Endodermal cell (in vitro differentiated cells): ENCODE results near the gene SLC6A18. TPM values are rescaled to one million over a fixed set of nuclear protein-coding genes. Genes with fewer than 3 reads are reported as not detected.

Experiments used
- DNase-seq: peaks from one replicate; pipeline ENCODE4 v3.0.0-alpha.2; 2017
- H3K27ac ChIP-seq: 2 replicates; pipeline ENCODE4 v1.5.1; 2013; ENCODE audit warnings: mild to moderate bottlenecking, low read depth, low read length, moderate library complexity
- H3K27me3 ChIP-seq: 2 replicates; pipeline ENCODE4 v1.6.1; 2013; ENCODE audit warnings: mild to moderate bottlenecking, low read length, moderate library complexity; ENCODE audit not compliant: insufficient read depth, control insufficient read depth, poor library complexity, severe bottlenecking
- H3K36me3 ChIP-seq: 2 replicates; pipeline ENCODE4 v1.7.0; 2013; ENCODE audit warnings: mild to moderate bottlenecking, low read length, moderate library complexity; ENCODE audit not compliant: control insufficient read depth, insufficient read depth
- H3K4me1 ChIP-seq: one replicate; pipeline ENCODE4 v1.7.0; 2013; ENCODE audit warnings: low read length; ENCODE audit not compliant: control insufficient read depth, insufficient read depth
- H3K4me3 ChIP-seq: 2 replicates; pipeline ENCODE4 v1.5.1; 2013; ENCODE audit warnings: mild to moderate bottlenecking, low read length, moderate library complexity
- H3K9ac ChIP-seq: 2 replicates; pipeline ENCODE4 v1.6.1; 2013; ENCODE audit warnings: mild to moderate bottlenecking, low read length, moderate library complexity; ENCODE audit not compliant: poor library complexity, severe bottlenecking; ENCODE audit errors: extremely low read depth
- H3K9me3 ChIP-seq: 2 replicates; pipeline ENCODE4 v1.6.1; 2013; ENCODE audit warnings: mild to moderate bottlenecking, low read length, moderate library complexity; ENCODE audit not compliant: control insufficient read depth
- H3K27ac Mint-ChIP-seq: 2 replicates; pipeline ENCODE4 v1.8.0; 2020; ENCODE audit warnings: mixed read lengths
- H3K27me3 Mint-ChIP-seq: 2 replicates; pipeline ENCODE4 v1.8.0; 2021; ENCODE audit warnings: mild to moderate bottlenecking, mixed read lengths; ENCODE audit not compliant: insufficient read depth
- H3K36me3 Mint-ChIP-seq: 2 replicates; pipeline ENCODE4 v1.8.0; 2020; ENCODE audit warnings: low read depth, mixed read lengths
- H3K4me1 Mint-ChIP-seq: 2 replicates; pipeline ENCODE4 v1.8.0; 2020; ENCODE audit warnings: mixed read lengths
- H3K4me3 Mint-ChIP-seq: 2 replicates; pipeline ENCODE4 v1.8.0; 2020; ENCODE audit warnings: mild to moderate bottlenecking, moderate library complexity, mixed read lengths
- H3K9me3 Mint-ChIP-seq: 2 replicates; pipeline ENCODE4 v1.8.0; 2020; ENCODE audit warnings: mild to moderate bottlenecking, mixed read lengths
- CTCF ChIP-seq: fragments of 200-600 bp; sonication (generic); conservative IDR thresholded peaks from 2 replicates; pipeline ENCODE4 v1.5.0; 2021; ENCODE audit warnings: antibody characterized with exemption, mild to moderate bottlenecking
- WGBS, 2 experiments: methylation state at CpG; one replicate each; pipeline versions ENCODE4 v1.1.5 to v1.1.7; 2013; ENCODE audit warnings: missing lambda C conversion rate in 2 of 2, mixed read lengths in 1 of 2; ENCODE audit not compliant: insufficient coverage in 1 of 2, insufficient read length in 1 of 2; 5-methylcytosine and 5-hydroxymethylcytosine counted together
- total RNA-seq, 2 donors: library from RNA; stranded (reverse); fragmentation: NEBNext Ultra II Directional in 1 of 2; extraction: Animal tissue kit (Norgen Biotek cat#: 25700) in 1 of 2; gene quantifications; 2 replicates in 1 of 2; 3 replicates in 1 of 2; pipeline ENCODE4 v1.2.1, GENCODE V29; 2021

The SLC6A18 gene
- total RNA-seq, 2 donors from 2014 or later: not detected

GRCh38 chr5:1190837-1191239 lies 34.3 kb upstream of the SLC6A18 start:
- no peaks in the 10 kb centered on the region for H3K9me3 ChIP-seq
- H3K36me3 ChIP-seq: no peaks in the 10 kb centered on the region
- H3K27me3 ChIP-seq: peaks cover 17% of the 10 kb centered on the region
- H3K4me3 ChIP-seq: no peak overlapping the region
- Mint-ChIP-seq H3K4me3 (no peak overlapping the region), H3K27me3 (peaks cover 6% of the 10 kb centered on the region), H3K9me3 (no peaks in the 10 kb centered on the region), H3K36me3 (no peaks in the 10 kb centered on the region), H3K4me1 (peaks cover 7% of the 10 kb centered on the region), H3K27ac (no peak overlapping the region)
- no peak for DNase-seq
- TF ChIP-seq CTCF: no peak
- no peak overlapping the region for H3K9ac ChIP-seq
- H3K27ac ChIP-seq: no peak overlapping the region
- peaks cover 10% of the 10 kb centered on the region for H3K4me1 ChIP-seq
- WGBS, 2 experiments: 72 to 75% methylated on average over 6 of the region's 6 CpGs

GRCh38 chr5:1192971-1193590 lies 32.1 kb upstream of the SLC6A18 start:
- peaks cover 18% of the 10 kb centered on the region for H3K27me3 ChIP-seq
- H3K27ac ChIP-seq: no peak overlapping the region
- peaks cover 8% of the 10 kb centered on the region for H3K27me3 Mint-ChIP-seq
- no peaks in the 10 kb centered on the region for H3K36me3 ChIP-seq
- H3K9ac ChIP-seq: no peak overlapping the region
- no peak overlapping the region for H3K4me3 Mint-ChIP-seq
- no peak for DNase-seq
- no peaks in the 10 kb centered on the region for H3K4me1 Mint-ChIP-seq
- no peaks in the 10 kb centered on the region for H3K4me1 ChIP-seq
- H3K4me3 ChIP-seq: no peak overlapping the region
- no peak for TF ChIP-seq CTCF
- no peaks in the 10 kb centered on the region for H3K36me3 Mint-ChIP-seq
- H3K27ac Mint-ChIP-seq: no peak overlapping the region
- no peaks in the 10 kb centered on the region for H3K9me3 Mint-ChIP-seq
- no peaks in the 10 kb centered on the region for H3K9me3 ChIP-seq
- WGBS, 2 experiments: 79 to 80% methylated on average over 16 to 18 of the region's 18 CpGs

- H3K9me3 ChIP-seq: no peaks in the 10 kb centered on the region
- WGBS, 2 experiments: 90 to 94% methylated on average over 21 to 28 of the region's 28 CpGs
- H3K4me1 Mint-ChIP-seq: no peaks in the 10 kb centered on the region
- no peak overlapping the region for H3K27ac Mint-ChIP-seq
- peaks cover 23% of the 10 kb centered on the region for H3K27me3 ChIP-seq
- no peak overlapping the region for H3K27ac ChIP-seq
- no peak for DNase-seq
- H3K4me3 ChIP-seq: no peak overlapping the region
- no peak for TF ChIP-seq CTCF
- H3K27me3 Mint-ChIP-seq: peaks cover 8% of the 10 kb centered on the region
- H3K4me1 ChIP-seq: no peaks in the 10 kb centered on the region
- H3K36me3 Mint-ChIP-seq: no peaks in the 10 kb centered on the region
- H3K4me3 Mint-ChIP-seq: no peak overlapping the region
- no peak overlapping the region for H3K9ac ChIP-seq
- H3K36me3 ChIP-seq: no peaks in the 10 kb centered on the region
- H3K9me3 Mint-ChIP-seq: no peaks in the 10 kb centered on the region
Observed at GRCh38 chr5:1193591-1193985, 31.6 kb upstream of the SLC6A18 start.
